IMR-90 (cell line): Measurements from ENCODE around the gene CYFIP2. TPM values are rescaled to one million over a fixed set of nuclear protein-coding genes. Genes with fewer than 3 reads are reported as not detected.

Experiments
- ATAC-seq: fragments of 200-7000 bp; cut with Tn5 transposase; 2 replicates; pipeline ENCODE4 v1.9.1; 2020; ENCODE audit warnings: low read depth, mild to moderate bottlenecking, moderate library complexity
- BruUV-seq: library from RNA; stranded (reverse); fragments of 400-500 nt; replicated peaks from 2 replicates; lab custom pipeline; 2021; lab: Mats Ljungman, UMichigan
- CTCF ChIA-PET: fragments of 300-600 bp; formaldehyde crosslinking; extraction: SDS; loops from one replicate; lab custom pipeline; 2021; ENCODE audit warnings: antibody characterized with exemption; lab: Yijun Ruan, JAX
- POLR2A ChIA-PET: fragments of 300-600 bp; sonication (Branson Sonifier 250); formaldehyde crosslinking; loops from one replicate; lab custom pipeline; 2022; ENCODE audit warnings: antibody characterized with exemption; ENCODE audit not compliant: unreplicated experiment; lab: Charles Lee
- DNase-seq: peaks from one replicate; pipeline ENCODE4 v3.0.0; 2013
- H2AFZ ChIP-seq: replicated peaks from 2 replicates; pipeline ENCODE3; 2013; ENCODE audit warnings: low read length, mild to moderate bottlenecking; ENCODE audit not compliant: poor library complexity
- H2AK5ac ChIP-seq: 2 replicates; pipeline ENCODE4 v1.6.1; 2013; ENCODE audit warnings: low read depth, low read length, inconsistent platforms
- H2AK9ac ChIP-seq: replicated peaks from 2 replicates; pipeline ENCODE3; 2013; ENCODE audit warnings: mild to moderate bottlenecking, low read depth, low read length, moderate library complexity; ENCODE audit not compliant: poor library complexity
- H2BK120ac ChIP-seq: 2 replicates; pipeline ENCODE4 v1.6.1; 2013; ENCODE audit warnings: low read depth, low read length, inconsistent platforms
- H2BK15ac ChIP-seq: 3 replicates; pipeline ENCODE4 v1.6.1; 2013; ENCODE audit warnings: low read depth, low read length, inconsistent platforms
- H2BK20ac ChIP-seq: 2 replicates; pipeline ENCODE4 v1.6.1; 2013; ENCODE audit warnings: low read depth, mild to moderate bottlenecking, inconsistent platforms, low read length, moderate library complexity
- H2BK5ac ChIP-seq: 2 replicates; pipeline ENCODE4 v1.6.1; 2013; ENCODE audit warnings: mild to moderate bottlenecking, low read depth, low read length, inconsistent platforms; ENCODE audit not compliant: poor library complexity, severe bottlenecking
- H3K14ac ChIP-seq: replicated peaks from 2 replicates; pipeline ENCODE4 v1.6.1; 2013; ENCODE audit warnings: low read depth, low read length, inconsistent platforms
- H3K18ac ChIP-seq: 2 replicates; pipeline ENCODE4 v1.6.1; 2013; ENCODE audit warnings: low read depth, low read length, control low read depth
- H3K23ac ChIP-seq: 2 replicates; pipeline ENCODE4 v1.6.1; 2013; ENCODE audit warnings: low read depth, low read length, inconsistent platforms
- H3K27ac ChIP-seq: 2 replicates; pipeline ENCODE4 v1.5.1; 2013; ENCODE audit warnings: mild to moderate bottlenecking, control low read depth, low read length; ENCODE audit not compliant: insufficient read depth
- H3K27me3 ChIP-seq: 2 replicates; pipeline ENCODE4 v1.6.1; 2013; ENCODE audit warnings: low read length; ENCODE audit not compliant: control insufficient read depth, insufficient read depth
- H3K36me3 ChIP-seq: 2 replicates; pipeline ENCODE4 v1.6.1; 2013; ENCODE audit warnings: low read length, mixed read lengths; ENCODE audit not compliant: control insufficient read depth, insufficient read depth
- H3K4ac ChIP-seq: 2 replicates; pipeline ENCODE4 v1.6.1; 2013; ENCODE audit warnings: low read depth, low read length, inconsistent platforms
- H3K4me1 ChIP-seq: 2 replicates; pipeline ENCODE4 v1.6.1; 2013; ENCODE audit warnings: low read length, mixed read lengths; ENCODE audit not compliant: control insufficient read depth, insufficient read depth
- H3K4me2 ChIP-seq: 2 replicates; pipeline ENCODE4 v1.6.1; 2013; ENCODE audit warnings: low read depth, mild to moderate bottlenecking, control low read depth, low read length, moderate library complexity
- H3K4me3 ChIP-seq: 2 replicates; pipeline ENCODE4 v1.5.1; 2013; ENCODE audit warnings: low read depth, mild to moderate bottlenecking, control low read depth, low read length, moderate library complexity; ENCODE audit not compliant: insufficient read depth
- H3K56ac ChIP-seq: 2 replicates; pipeline ENCODE4 v1.6.1; 2013; ENCODE audit warnings: low read length, inconsistent platforms; ENCODE audit not compliant: insufficient read depth; ENCODE audit errors: extremely low read depth
- H3K79me1 ChIP-seq, 2 experiments: 2 replicates each; pipeline ENCODE4 v1.6.1; 2013; ENCODE audit warnings: low read length in 2 of 2, inconsistent platforms in 1 of 2, low read depth in 1 of 2
- H3K9ac ChIP-seq: 2 replicates; pipeline ENCODE4 v1.6.1; 2013; ENCODE audit warnings: low read depth, low read length, control low read depth
- H3K9me1 ChIP-seq: 2 replicates; pipeline ENCODE4 v1.6.1; 2013; ENCODE audit warnings: low read length, inconsistent platforms; ENCODE audit not compliant: insufficient read depth
- H3K9me3 ChIP-seq: 2 replicates; pipeline ENCODE4 v1.6.1; 2013; ENCODE audit warnings: low read length; ENCODE audit not compliant: control insufficient read depth, insufficient read depth
- H4K20me1 ChIP-seq: 2 replicates; pipeline ENCODE4 v1.6.1; 2013; ENCODE audit warnings: low read length, inconsistent platforms; ENCODE audit not compliant: insufficient read depth
- H4K5ac ChIP-seq: 2 replicates; pipeline ENCODE4 v1.6.1; 2013; ENCODE audit warnings: mild to moderate bottlenecking, low read depth, low read length, control low read depth
- H4K8ac ChIP-seq, 2 experiments: 2 replicates each; pipeline ENCODE4 v1.6.1; 2013; ENCODE audit warnings: low read depth in 2 of 2, low read length in 2 of 2, control low read depth in 1 of 2, inconsistent platforms in 1 of 2
- H4K91ac ChIP-seq: 2 replicates; pipeline ENCODE4 v1.6.1; 2013; ENCODE audit warnings: low read depth, low read length, inconsistent platforms; ENCODE audit not compliant: insufficient read depth
- BHLHE40 ChIP-seq: fragments of 150-350 bp; IDR thresholded peaks from 2 replicates; pipeline ENCODE4 v1.6.1; 2016; ENCODE audit warnings: mild to moderate bottlenecking, low read depth, low read length
- CEBPB ChIP-seq: IDR thresholded peaks from 2 replicates; pipeline ENCODE4 v1.6.1; 2012; ENCODE audit warnings: low read depth, low read length, improper control_type of control experiment
- CHD1 ChIP-seq: IDR thresholded peaks from 2 replicates; pipeline ENCODE4 v1.6.1; 2012; ENCODE audit warnings: low read depth, low read length, improper control_type of control experiment
- CTCF ChIP-seq: conservative IDR thresholded peaks from 2 replicates; pipeline ENCODE4 v1.5.1; 2012; ENCODE audit warnings: mild to moderate bottlenecking, low read depth, low read length, improper control_type of control experiment
- ELK1 ChIP-seq: fragments of 150-350 bp; IDR thresholded peaks from 2 replicates; pipeline ENCODE4 v1.6.1; 2016; ENCODE audit warnings: low read depth, mild to moderate bottlenecking, low read length, moderate library complexity, borderline replicate concordance
- FOS ChIP-seq: fragments of 150-350 bp; IDR thresholded peaks from 2 replicates; pipeline ENCODE4 v1.6.1; 2016; ENCODE audit warnings: low read depth, low read length
- MAZ ChIP-seq: IDR thresholded peaks from 2 replicates; pipeline ENCODE4 v1.6.1; 2012; ENCODE audit warnings: low read depth, mild to moderate bottlenecking, low read length, improper control_type of control experiment, moderate library complexity, borderline replicate concordance
- MXI1 ChIP-seq: IDR thresholded peaks from 2 replicates; pipeline ENCODE4 v1.6.1; 2012; ENCODE audit warnings: low read depth, mild to moderate bottlenecking, low read length, moderate library complexity, borderline replicate concordance
- NFE2L2 ChIP-seq: fragments of 150-350 bp; IDR thresholded peaks from 2 replicates; pipeline ENCODE4 v1.6.1; 2016; ENCODE audit warnings: low read depth, mild to moderate bottlenecking, low read length
- POLR2A ChIP-seq: IDR thresholded peaks from 2 replicates; pipeline ENCODE4 v1.6.1; 2012; ENCODE audit warnings: mild to moderate bottlenecking, low read depth, low read length
- RAD21 ChIP-seq: IDR thresholded peaks from 2 replicates; pipeline ENCODE4 v1.6.1; 2012; ENCODE audit warnings: low read length, improper control_type of control experiment
- RCOR1 ChIP-seq: IDR thresholded peaks from 2 replicates; pipeline ENCODE4 v1.6.1; 2012; ENCODE audit warnings: mild to moderate bottlenecking, low read length, improper control_type of control experiment; ENCODE audit not compliant: insufficient replicate concordance
- SMC3 ChIP-seq: fragments of 150-350 bp; IDR thresholded peaks from 2 replicates; pipeline ENCODE4 v1.6.1; 2016; ENCODE audit warnings: low read depth, mild to moderate bottlenecking, antibody characterized with exemption, low read length, moderate library complexity
- USF2 ChIP-seq: fragments of 150-350 bp; IDR thresholded peaks from 2 replicates; pipeline ENCODE4 v1.6.1; 2017; ENCODE audit warnings: mild to moderate bottlenecking, antibody characterized with exemption, low read length, low read depth
- WGBS, 2 experiments: methylation state at CpG; one replicate each; pipeline versions ENCODE4 v1.1.5 to v1.1.7; 2013; ENCODE audit warnings: missing lambda C conversion rate in 2 of 2; ENCODE audit not compliant: insufficient read length in 1 of 2; ENCODE audit errors: extremely low coverage in 2 of 2; 5-methylcytosine and 5-hydroxymethylcytosine counted together
- dilution Hi-C: fragments of 300-500 bp; cut with HindIII; formaldehyde crosslinking; loops from one replicate; pipeline ENCODE4 v1.14.3; 2018; ENCODE audit warnings: low sequenced_read_pairs; ENCODE audit not compliant: unreplicated experiment
- in situ Hi-C: fragments of 300-500 bp; cut with MboI; formaldehyde crosslinking; loops from 3 replicates; pipeline ENCODE4 v1.14.3; 2019; ENCODE audit warnings: low sequenced_read_pairs, inconsistent platforms, mixed read lengths
- intact Hi-C: fragments of 100-400 bp; cut with micrococcal nuclease; formaldehyde crosslinking; loops from 2 replicates; pipeline ENCODE4 v1.10.0; 2022
- polyA plus RNA-seq, 3 experiments: library from polyadenylated mRNA; depleted of rRNA; stranded (reverse); fragments of >200 nt; gene quantifications; 2 replicates each; pipeline ENCODE4 v1.2.3, GENCODE V29; 2012; ENCODE audit warnings: low replicate concordance in 1 of 3
- total RNA-seq: library from RNA; depleted of rRNA; stranded (reverse); fragments of >200 nt; gene quantifications from 2 replicates; pipeline ENCODE4 v1.2.3, GENCODE V29; 2012

Gene CYFIP2
- total and polyA plus RNA-seq, 2 of the 4 experiments (the other 2 are of a cell fraction) = 6.8 to 13.4 TPM

- no peak overlapping the region for H3K23ac ChIP-seq
- in situ Hi-C loops = no loop called here
- H2BK15ac ChIP-seq = no peak overlapping the region
- H3K56ac ChIP-seq = no peak overlapping the region
- WGBS, 2 experiments = no CpG with 5 or more reads among the region's 4 CpGs
- no peak for ATAC-seq
- no peaks in the 10 kb centered on the region for H3K9me1 ChIP-seq
- BruUV-seq = no TSS peak
- H3K4ac ChIP-seq = no peak overlapping the region
- H3K27ac ChIP-seq = no peak overlapping the region
- H3K36me3 ChIP-seq = no peaks in the 10 kb centered on the region
- no peak overlapping the region for H3K4me3 ChIP-seq
- no peak for DNase-seq
- no peak overlapping the region for H4K91ac ChIP-seq
- H3K4me1 ChIP-seq = no peaks in the 10 kb centered on the region
- no peak overlapping the region for H2AK9ac ChIP-seq
- no peaks in the 10 kb centered on the region for H4K20me1 ChIP-seq
- H3K14ac ChIP-seq = no peak overlapping the region
- no peak overlapping the region for H2BK120ac ChIP-seq
- no peaks in the 10 kb centered on the region for H3K79me1 ChIP-seq
- H3K9ac ChIP-seq = no peak overlapping the region
- H2AK5ac ChIP-seq = no peak overlapping the region
- TF ChIP-seq ELK1 (no peak), MXI1 (no peak), BHLHE40 (no peak), RAD21 (no peak), RCOR1 (no peak), POLR2A (no peak), MAZ (no peak), NFE2L2 (no peak), USF2 (no peak), CHD1 (no peak), SMC3 (no peak), FOS (no peak), CEBPB (no peak), CTCF (no peak)
- no peak overlapping the region for H3K4me2 ChIP-seq
- no peak overlapping the region for H2AFZ ChIP-seq
- peaks cover 2% of the 10 kb centered on the region for H3K27me3 ChIP-seq
- dilution Hi-C loops = no loop called here
- POLR2A ChIA-PET = no interaction called here
- no peak overlapping the region for H3K18ac ChIP-seq
- intact Hi-C loops = no loop called here
- CTCF ChIA-PET = no interaction called here
- no peaks in the 10 kb centered on the region for H3K9me3 ChIP-seq
- no peak overlapping the region for H4K5ac ChIP-seq
- no peak overlapping the region for H2BK20ac ChIP-seq
- H4K8ac ChIP-seq = no peak overlapping the region
- no peak overlapping the region for H2BK5ac ChIP-seq
These were observed 20.0 kb upstream of the CYFIP2 start for GRCh38 chr5:157245886-157246285.
